GM12878 (cell line): ENCODE measurements around the gene BAZ2A. TPM values are rescaled to one million over a fixed set of nuclear protein-coding genes. Genes with fewer than 3 reads are reported as not detected.

Experiments used
- E4F1 ChIP-seq: fragments of 450-650 bp; IDR thresholded peaks from 2 replicates; pipeline ENCODE4 v1.6.1; 2018; ENCODE audit warnings: borderline replicate concordance, mild to moderate bottlenecking; ENCODE audit not compliant: partially characterized antibody
- PRDM15 ChIP-seq: fragments of 450-650 bp; formaldehyde crosslinking; IDR thresholded peaks from 2 replicates; pipeline ENCODE4 v1.4.0; 2020; ENCODE audit warnings: mild to moderate bottlenecking, moderate library complexity
- polyA plus RNA-seq, 11 experiments: library from polyadenylated mRNA; depleted of rRNA in 4 of 11; unstranded in 6 of 11; stranded (reverse) in 5 of 11; fragments of >200 nt; fragmentation: Nextera tagmentation in 4 of 11; fragmentation: Illumina TruSeq in 1 of 11; extraction: Ambion mirVana in 4 of 11; extraction: Trizol in 1 of 11; gene quantifications; 1 replicate in 1 of 11; 2 replicates in 10 of 11; pipeline versions ENCODE4 v1.2.1 to v1.2.3, GENCODE V29; 2011 to 2016; ENCODE audit warnings: inconsistent platforms in 2 of 11, missing spikeins in 2 of 11, low read depth in 1 of 11
- total RNA-seq, 4 experiments: library from RNA; depleted of rRNA in 3 of 4; stranded (reverse); fragments of >200 nt in 3 of 4; fragmentation: Illumina TruSeq in 1 of 4; extraction: Trizol in 1 of 4; gene quantifications; 2 replicates each; pipeline versions ENCODE4 v1.2.1 to v1.2.3, GENCODE V29; 2013 to 2021

BAZ2A gene
- total and polyA plus RNA-seq, 10 of the 15 experiments (the other 5 are each of a cell fraction or from before 2014, with no cell fraction given) = 4.8 to 90.2 (median 29.9) TPM

- TF ChIP-seq PRDM15 (CRISPR knock-in tag) = no peak
- TF ChIP-seq E4F1 = no peak
- TF ChIP-seq, all 136 proteins: peak for 14
These were observed 28.8 kb upstream of the BAZ2A start (continued) for GRCh38 chr12:56658921-56659320.
